Panc1 (cell line): ENCODE measurements around the gene FARSA. TPM values are rescaled to one million over a fixed set of nuclear protein-coding genes. Genes with fewer than 3 reads are reported as not detected.

Source experiments
- ATAC-seq: fragments of 200-7000 bp; cut with Tn5 transposase; 2 replicates; pipeline ENCODE4 v1.9.1; 2020; ENCODE audit warnings: mild to moderate bottlenecking, moderate library complexity
- BruUV-seq: library from RNA; stranded (reverse); fragments of 400-500 nt; replicated peaks from 2 replicates; lab custom pipeline; 2021; lab: Mats Ljungman, UMichigan
- CTCF ChIA-PET: fragments of 300-600 bp; sonication (Branson Sonifier 250); formaldehyde crosslinking; loops from one replicate; lab custom pipeline; 2022; ENCODE audit warnings: antibody characterized with exemption; lab: Charles Lee
- POLR2A ChIA-PET: fragments of 300-600 bp; sonication (Branson Sonifier 250); formaldehyde crosslinking; loops from one replicate; lab custom pipeline; 2022; ENCODE audit warnings: antibody characterized with exemption; lab: Charles Lee
- DNase-seq: peaks from one replicate; pipeline ENCODE4 v3.0.0-alpha.2; 2010; ENCODE audit warnings: low read depth, low spot score
- H3K27ac ChIP-seq: 2 replicates; pipeline ENCODE4 v1.5.1; 2011; ENCODE audit warnings: mild to moderate bottlenecking, low read length, inconsistent platforms
- H3K27me3 ChIP-seq: fragments of 200-500 bp; sonication (Bioruptor generic); 2 replicates; pipeline ENCODE4 v1.6.0; 2014; ENCODE audit warnings: low read length, inconsistent platforms; ENCODE audit not compliant: control insufficient read depth, insufficient read depth
- H3K36me3 ChIP-seq: fragments of 200-500 bp; sonication (Bioruptor generic); 2 replicates; pipeline ENCODE4 v1.5.1; 2014; ENCODE audit warnings: inconsistent platforms, mild to moderate bottlenecking, low read length, moderate library complexity; ENCODE audit not compliant: control insufficient read depth, insufficient read depth
- H3K4me1 ChIP-seq: 2 replicates; pipeline ENCODE4 v1.5.1; 2011; ENCODE audit warnings: inconsistent platforms, mild to moderate bottlenecking, low read length, moderate library complexity; ENCODE audit not compliant: control insufficient read depth, insufficient read depth
- H3K4me3 ChIP-seq, 2 experiments: 2 replicates each; pipeline ENCODE4 v1.5.1; 2011 to 2012; ENCODE audit warnings: low read depth in 2 of 2, low read length in 2 of 2, mild to moderate bottlenecking in 2 of 2, inconsistent platforms in 1 of 2, moderate library complexity in 1 of 2
- H3K9me3 ChIP-seq: fragments of 200-500 bp; sonication (Bioruptor generic); 2 replicates; pipeline ENCODE4 v1.5.1; 2014; ENCODE audit warnings: low read depth, mild to moderate bottlenecking, inconsistent platforms, low read length, moderate library complexity; ENCODE audit not compliant: control insufficient read depth, insufficient read depth
- CTCF ChIP-seq: fragments of 450-650 bp; IDR thresholded peaks from 2 replicates; pipeline ENCODE4 v1.5.1; 2017; ENCODE audit warnings: mild to moderate bottlenecking
- POLR2AphosphoS5 ChIP-seq: IDR thresholded peaks from 2 replicates; pipeline ENCODE4 v1.6.1; 2012; ENCODE audit warnings: mild to moderate bottlenecking, low read depth, low read length, moderate library complexity
- REST ChIP-seq, 2 experiments: IDR thresholded peaks; 2 replicates each; pipeline ENCODE4 v1.6.1; 2011 to 2012; ENCODE audit warnings: low read depth in 2 of 2, control low read depth in 1 of 2, low read length in 1 of 2, mild to moderate bottlenecking in 1 of 2, moderate library complexity in 1 of 2; ENCODE audit not compliant: insufficient read depth in 1 of 2
- SIN3A ChIP-seq: IDR thresholded peaks from 2 replicates; pipeline ENCODE4 v1.6.1; 2012; ENCODE audit warnings: low read depth, mild to moderate bottlenecking, low read length, moderate library complexity, borderline replicate concordance; ENCODE audit not compliant: insufficient read depth
- TCF7L2 ChIP-seq: IDR thresholded peaks from 2 replicates; pipeline ENCODE4 v1.6.1; 2011; ENCODE audit warnings: mild to moderate bottlenecking, low read depth, low read length, inconsistent platforms
- in situ Hi-C: cut with HindIII; loops from 2 replicates; pipeline ENCODE4 v1.10.0; 2016; ENCODE audit warnings: low sequenced_read_pairs, low pct_unique_long_range_greater_than_20kb
- intact Hi-C: fragments of 100-400 bp; cut with micrococcal nuclease; formaldehyde crosslinking; loops from one replicate; pipeline ENCODE4 v1.10.0; 2022; ENCODE audit not compliant: unreplicated experiment
- total RNA-seq: library from RNA; stranded (reverse); gene quantifications from one replicate; pipeline ENCODE4 v1.2.1, GENCODE V29; 2021; ENCODE audit not compliant: unreplicated experiment

Gene FARSA
- total RNA-seq, 1 experiment from 2014 or later, result 80.3 TPM

- ATAC-seq, result no peak
- BruUV-seq, result no TSS peak
- in situ Hi-C loops (no loop called here), intact Hi-C loops (no loop called here)
- ChIA-PET POLR2A (no interaction called here), CTCF (interaction anchor here (0.6 kb wide), 1 partner anchor 123 kb away, joined by 6 read pairs; no protein-coding TSS in a partner anchor)
- Histone ChIP-seq H3K27me3 (no peaks in the 10 kb centered on the region), H3K4me1 (peaks cover 10% of the 10 kb centered on the region), H3K9me3 (no peaks in the 10 kb centered on the region), H3K36me3 (no peaks in the 10 kb centered on the region), H3K4me3 (no peak overlapping the region), H3K27ac (no peak overlapping the region)
- no peak for TF ChIP-seq SIN3A
- no peak for TF ChIP-seq TCF7L2
- no peak for TF ChIP-seq REST (IDR thresholded peaks at IDR 0.05; ENCODE audit: insufficient read depth in 1 of 2, low read depth in 2 of 2, low read length in 1 of 2)
- TF ChIP-seq POLR2AphosphoS5, result no peak
- no peak for TF ChIP-seq CTCF
- no peak for DNase-seq
Measured at GRCh38 chr19:12973236-12973635, 39.7 kb upstream of the FARSA start.

GRCh38 chr19:12970070-12970820 lies 36.7 kb upstream of the FARSA start:
- H3K27ac ChIP-seq, result no peak overlapping the region
- BruUV-seq, result no TSS peak
- intact Hi-C loops, result no loop called here
- H3K4me3 ChIP-seq, result no peak overlapping the region
- H3K27me3 ChIP-seq, result no peaks in the 10 kb centered on the region
- H3K36me3 ChIP-seq, result no peaks in the 10 kb centered on the region
- ATAC-seq (no peak), DNase-seq (no peak)
- ChIA-PET CTCF (interaction anchor here (0.7 to 1.0 kb wide), 2 partner anchors 7 to 1154 kb away, joined by 3 to 4 read pairs; no protein-coding TSS in a partner anchor), POLR2A (no interaction called here)
- no peak for TF ChIP-seq CTCF
- TF ChIP-seq TCF7L2, result no peak
- no peak for TF ChIP-seq POLR2AphosphoS5
- in situ Hi-C loops, result no loop called here
- H3K9me3 ChIP-seq, result no peaks in the 10 kb centered on the region
- H3K4me1 ChIP-seq, result peaks cover 10% of the 10 kb centered on the region
